GM12878 (cell line): ENCODE results near the gene RAD21L1. TPM values are rescaled to one million over a fixed set of nuclear protein-coding genes. Genes with fewer than 3 reads are reported as not detected.

ENCODE experiments used
- ATAC-seq: fragments of 200-7000 bp; cut with Tn5 transposase; 3 replicates; pipeline ENCODE4 v1.9.1; 2020; ENCODE audit warnings: mild to moderate bottlenecking, moderate library complexity
- BruUV-seq: library from RNA; stranded (reverse); fragments of 400-500 nt; replicated peaks from 2 replicates; lab custom pipeline; 2021; lab: Mats Ljungman, UMichigan
- CTCF ChIA-PET: fragments of 300-600 bp; sonication (Branson Sonifier 250); formaldehyde crosslinking; extraction: SDS; loops from one replicate; lab custom pipeline; 2021; ENCODE audit warnings: inconsistent platforms; lab: Yijun Ruan, JAX
- POLR2A ChIA-PET: fragments of 350-600 bp; formaldehyde crosslinking; extraction: SDS; loops from one replicate; lab custom pipeline; 2021; ENCODE audit warnings: inconsistent platforms; lab: Charles Lee
- RAD21 ChIA-PET: fragments of 300-600 bp; sonication (Branson Sonifier 250); formaldehyde crosslinking; loops from one replicate; lab custom pipeline; 2023; ENCODE audit warnings: antibody characterized with exemption; ENCODE audit not compliant: unreplicated experiment; lab: Charles Lee
- SMC1A ChIA-PET: fragments of 300-600 bp; sonication (Branson Sonifier 250); formaldehyde crosslinking; loops from one replicate; lab custom pipeline; 2023; ENCODE audit not compliant: unreplicated experiment, uncharacterized antibody; lab: Charles Lee
- DNase-seq: peaks from one replicate; pipeline ENCODE4 v3.0.0-alpha.2; 2011; ENCODE audit warnings: low read depth, low spot score
- FAIRE-seq: peaks from 3 replicates; lab custom pipeline; 2011; peaks lifted over from hg19 to GRCh38; lab: Jason Lieb, UNC
- H2AFZ ChIP-seq: 2 replicates; pipeline ENCODE4 v1.6.0; 2011; ENCODE audit warnings: low read depth, low read length, control low read depth; ENCODE audit not compliant: control insufficient read depth
- H3K27ac ChIP-seq: 2 replicates; pipeline ENCODE4 v1.5.1; 2011; ENCODE audit warnings: control low read depth; ENCODE audit not compliant: control insufficient read depth, insufficient read depth
- H3K27me3 ChIP-seq, 2 experiments: replicated peaks in 1 of 2; 2 replicates each; pipeline versions ENCODE4 v1.6.0 to v1.6.1; 2011; ENCODE audit warnings: low read length in 1 of 2; ENCODE audit not compliant: control insufficient read depth in 2 of 2, insufficient read depth in 2 of 2
- H3K36me3 ChIP-seq, 2 experiments: 2 replicates each; pipeline ENCODE4 v1.5.1; 2011; ENCODE audit warnings: low read length in 1 of 2; ENCODE audit not compliant: control insufficient read depth in 2 of 2, insufficient read depth in 2 of 2
- H3K4me1 ChIP-seq: 2 replicates; pipeline ENCODE4 v1.6.1; 2011; ENCODE audit warnings: mild to moderate bottlenecking, low read length, moderate library complexity, mixed read lengths; ENCODE audit not compliant: control insufficient read depth, insufficient read depth
- H3K4me2 ChIP-seq: 2 replicates; pipeline ENCODE4 v1.6.0; 2011; ENCODE audit warnings: control low read depth; ENCODE audit not compliant: control insufficient read depth, insufficient read depth
- H3K4me3 ChIP-seq: fragments of 200-600 bp; sonication (generic); 2 replicates; pipeline ENCODE4 v1.5.1; 2016
- H3K79me2 ChIP-seq: 2 replicates; pipeline ENCODE4 v1.6.0; 2011; ENCODE audit warnings: low read length; ENCODE audit not compliant: control insufficient read depth, insufficient read depth
- H3K9ac ChIP-seq: 2 replicates; pipeline ENCODE4 v1.8.0; 2011; ENCODE audit warnings: low read length, control low read depth, mixed read lengths; ENCODE audit not compliant: control insufficient read depth, insufficient read depth
- H3K9me3 ChIP-seq: replicated peaks from 3 replicates; pipeline ENCODE4 v1.5.1; 2011; ENCODE audit warnings: mild to moderate bottlenecking, low read length; ENCODE audit not compliant: control insufficient read depth, insufficient read depth
- H4K20me1 ChIP-seq: 2 replicates; pipeline ENCODE4 v1.6.0; 2011; ENCODE audit not compliant: control insufficient read depth, insufficient read depth
- CHD2 ChIP-seq: IDR thresholded peaks from 2 replicates; pipeline ENCODE4 v1.6.1; 2011; ENCODE audit warnings: low read depth, low read length, improper control_type of control experiment, borderline replicate concordance
- CREB1 ChIP-seq: IDR thresholded peaks from 2 replicates; pipeline ENCODE4 v1.6.1; 2012; ENCODE audit warnings: low read depth, mild to moderate bottlenecking, inconsistent platforms
- KAT2A ChIP-seq: conservative IDR thresholded peaks from 2 replicates; pipeline ENCODE4 v1.6.1; 2011; ENCODE audit warnings: low read depth, low read length; ENCODE audit not compliant: control insufficient read depth
- NBN ChIP-seq: fragments of 450-650 bp; IDR thresholded peaks from 2 replicates; pipeline ENCODE4 v1.6.1; 2016
- NFXL1 ChIP-seq: fragments of 450-650 bp; IDR thresholded peaks from 2 replicates; pipeline ENCODE4 v1.6.1; 2017; ENCODE audit warnings: antibody characterized with exemption, mild to moderate bottlenecking, borderline replicate concordance
- NRF1 ChIP-seq: conservative IDR thresholded peaks from 2 replicates; pipeline ENCODE4 v1.6.1; 2011; ENCODE audit warnings: mild to moderate bottlenecking, low read depth, low read length, improper control_type of control experiment
- PAX8 ChIP-seq: fragments of 450-650 bp; IDR thresholded peaks from 2 replicates; pipeline ENCODE4 v1.6.1; 2017; ENCODE audit warnings: mild to moderate bottlenecking, moderate library complexity
- POLR2AphosphoS5 ChIP-seq: IDR thresholded peaks from 2 replicates; pipeline ENCODE4 v1.6.1; 2011; ENCODE audit warnings: mild to moderate bottlenecking, low read length, inconsistent platforms
- POU2F2 ChIP-seq: IDR thresholded peaks from 3 replicates; pipeline ENCODE4 v1.6.1; 2011; ENCODE audit warnings: low read depth, mild to moderate bottlenecking, low read length, borderline replicate concordance
- RUNX3 ChIP-seq: IDR thresholded peaks from 2 replicates; pipeline ENCODE4 v1.6.1; 2012; ENCODE audit warnings: low read length, inconsistent platforms
- SUZ12 ChIP-seq: fragments of 200-600 bp; sonication (generic); IDR thresholded peaks from one replicate; pipeline ENCODE4 v1.6.1; 2018; ENCODE audit warnings: antibody characterized with exemption, mild to moderate bottlenecking; ENCODE audit not compliant: unreplicated experiment
- ZSCAN29 ChIP-seq: fragments of 450-650 bp; IDR thresholded peaks from 2 replicates; pipeline ENCODE4 v1.6.1; 2017; ENCODE audit warnings: mild to moderate bottlenecking, moderate library complexity
- WGBS: methylation state at CpG from one replicate; pipeline ENCODE4 v1.1.6; 2016; ENCODE audit warnings: low lambda C conversion rate; ENCODE audit not compliant: insufficient replicate concordance, insufficient coverage; ENCODE audit errors: missing lambda C conversion rate; 5-methylcytosine and 5-hydroxymethylcytosine counted together
- in situ Hi-C: fragments of 300-500 bp; cut with MboI; formaldehyde crosslinking; loops from 9 replicates; pipeline ENCODE4 v1.14.3; 2018; ENCODE audit warnings: mixed read lengths
- intact Hi-C: fragments of 100-400 bp; cut with micrococcal nuclease; formaldehyde crosslinking; loops from one replicate; pipeline ENCODE4 v1.14.2; 2022; ENCODE audit not compliant: unreplicated experiment
- polyA plus RNA-seq, 11 experiments: library from polyadenylated mRNA; depleted of rRNA in 4 of 11; unstranded in 6 of 11; stranded (reverse) in 5 of 11; fragments of >200 nt; fragmentation: Nextera tagmentation in 4 of 11; fragmentation: Illumina TruSeq in 1 of 11; extraction: Ambion mirVana in 4 of 11; extraction: Trizol in 1 of 11; gene quantifications; 1 replicate in 1 of 11; 2 replicates in 10 of 11; pipeline versions ENCODE4 v1.2.1 to v1.2.3, GENCODE V29; 2011 to 2016; ENCODE audit warnings: inconsistent platforms in 2 of 11, missing spikeins in 2 of 11, low read depth in 1 of 11
- total RNA-seq, 4 experiments: library from RNA; depleted of rRNA in 3 of 4; stranded (reverse); fragments of >200 nt in 3 of 4; fragmentation: Illumina TruSeq in 1 of 4; extraction: Trizol in 1 of 4; gene quantifications; 2 replicates each; pipeline versions ENCODE4 v1.2.1 to v1.2.3, GENCODE V29; 2013 to 2021
- TF ChIP-seq, protein P1 (sequence below): IDR thresholded peaks from 2 replicates; pipeline ENCODE4 v1.6.1; 2011; ENCODE audit warnings: borderline replicate concordance, low read depth, mild to moderate bottlenecking, moderate library complexity, mixed read lengths, low read length; ENCODE audit not compliant: insufficient read depth; ENCODE audit errors: extremely low read length

RAD21L1 gene
- total and polyA plus RNA-seq, 10 of the 15 experiments (the other 5 are each of a cell fraction or from before 2014, with no cell fraction given): not detected

DNA sequence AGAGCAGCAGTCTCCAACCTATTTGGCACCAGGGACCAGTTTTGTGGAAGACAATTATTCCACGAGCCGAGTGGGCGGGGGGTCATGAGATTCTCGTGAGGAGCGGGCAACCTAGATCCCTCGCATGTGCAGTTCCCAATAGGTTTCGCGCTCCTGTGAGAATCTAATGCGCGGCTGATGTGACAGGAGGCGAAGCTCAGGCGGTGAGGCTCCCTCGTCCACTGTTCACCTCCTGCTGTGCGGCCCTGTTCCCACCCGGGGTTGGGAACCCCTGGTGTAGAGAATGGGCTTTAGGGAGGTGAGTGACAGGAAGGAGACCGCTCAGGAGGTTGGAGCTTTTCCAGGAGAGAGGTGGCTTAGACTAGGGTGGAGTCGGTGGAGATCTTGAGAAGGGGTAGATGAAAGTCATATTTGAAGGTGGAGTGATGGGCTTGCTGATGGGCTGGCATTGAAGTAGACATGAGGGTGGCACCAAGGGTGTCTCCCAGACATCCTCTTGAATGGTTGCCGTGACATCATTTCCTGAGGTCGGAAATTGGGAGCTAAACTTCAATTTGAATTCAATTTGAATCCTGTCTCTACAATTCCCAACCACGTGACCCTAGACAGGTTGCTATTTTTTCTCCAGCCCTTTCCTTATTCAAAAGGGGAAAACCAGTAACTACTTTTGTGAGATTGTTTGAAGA is 1.5 kb upstream of the RAD21L1 start:
- no peaks in the 10 kb centered on the region for H3K79me2 ChIP-seq
- H4K20me1 ChIP-seq: no peaks in the 10 kb centered on the region
- ATAC-seq: no peak
- ChIA-PET RAD21 (no interaction called here), POLR2A (no interaction called here), CTCF (interaction anchor here (1.0 to 1.2 kb wide), 2 partner anchors 11 to 13 kb away, joined by 3 read pairs; no protein-coding TSS in a partner anchor), SMC1A (no interaction called here)
- TF ChIP-seq RUNX3 (no peak), NRF1 (no peak), POU2F2 (no peak), SUZ12 (no peak), ZSCAN29 (no peak), CREB1 (no peak), POLR2AphosphoS5 (no peak), KAT2A (no peak), CHD2 (no peak), PAX8 (no peak), NFXL1 (no peak), NBN (no peak)
- TF ChIP-seq, protein P1, sequence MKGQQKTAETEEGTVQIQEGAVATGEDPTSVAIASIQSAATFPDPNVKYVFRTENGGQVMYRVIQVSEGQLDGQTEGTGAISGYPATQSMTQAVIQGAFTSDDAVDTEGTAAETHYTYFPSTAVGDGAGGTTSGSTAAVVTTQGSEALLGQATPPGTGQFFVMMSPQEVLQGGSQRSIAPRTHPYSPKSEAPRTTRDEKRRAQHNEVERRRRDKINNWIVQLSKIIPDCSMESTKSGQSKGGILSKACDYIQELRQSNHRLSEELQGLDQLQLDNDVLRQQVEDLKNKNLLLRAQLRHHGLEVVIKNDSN: no peak
- H3K27me3 ChIP-seq: peaks cover 0 to 2% of the 10 kb centered on the region in 2 experiments; a peak in 2 of 4 replicates
- no TSS peak for BruUV-seq
- H3K9me3 ChIP-seq: no peaks in the 10 kb centered on the region
- in situ Hi-C loops (no loop called here), intact Hi-C loops (no loop called here)
- no peak overlapping the region for H2AFZ ChIP-seq
- no peak for FAIRE-seq
- H3K4me1 ChIP-seq: no peaks in the 10 kb centered on the region
- H3K4me3 ChIP-seq: no peak overlapping the region
- no peak for DNase-seq
- WGBS: 79% methylated on average over 20 of the region's 20 CpGs
- H3K4me2 ChIP-seq: no peak overlapping the region
- H3K27ac ChIP-seq: no peak overlapping the region
- H3K36me3 ChIP-seq: no peaks in the 10 kb centered on the region
- H3K9ac ChIP-seq: no peak overlapping the region
